TTC549 (cell line): ENCODE measurements around the gene LAMTOR3.

Experiments used
- FAIRE-seq: peaks from 2 replicates; lab custom pipeline; 2012; peaks lifted over from hg19 to GRCh38; lab: Jason Lieb, UNC

Gene LAMTOR3

GRCh38 chr4:99861120-99861905 lies 32.9 kb downstream of the LAMTOR3 start:
- FAIRE-seq: no peak

GRCh38 chr4:99860521-99860920 lies 33.7 kb downstream of the LAMTOR3 start:
- FAIRE-seq: no peak

GRCh38 chr4:99859618-99860017 lies 34.6 kb downstream of the LAMTOR3 start:
- FAIRE-seq: no peak

DNA sequence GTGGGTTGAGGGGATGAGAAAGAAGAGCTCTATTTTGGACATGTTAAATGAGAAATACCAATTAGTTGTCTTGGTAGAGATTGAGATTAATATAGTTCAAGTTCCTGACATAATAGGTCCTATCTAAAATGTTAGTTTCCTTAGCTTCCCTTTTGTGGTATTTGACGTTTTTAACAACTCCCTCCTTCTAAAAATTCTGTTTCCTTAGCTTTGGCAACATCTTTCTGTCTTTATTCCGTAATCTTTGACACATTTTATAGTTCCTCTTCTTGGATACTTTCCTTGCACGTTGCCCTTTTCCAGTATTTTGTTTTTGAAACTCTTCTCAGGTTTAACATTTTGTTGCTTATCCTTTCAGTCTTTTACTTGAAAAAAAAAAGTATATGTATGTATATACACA lies 36.9 kb downstream of the LAMTOR3 start:
- FAIRE-seq: no peak

DNA sequence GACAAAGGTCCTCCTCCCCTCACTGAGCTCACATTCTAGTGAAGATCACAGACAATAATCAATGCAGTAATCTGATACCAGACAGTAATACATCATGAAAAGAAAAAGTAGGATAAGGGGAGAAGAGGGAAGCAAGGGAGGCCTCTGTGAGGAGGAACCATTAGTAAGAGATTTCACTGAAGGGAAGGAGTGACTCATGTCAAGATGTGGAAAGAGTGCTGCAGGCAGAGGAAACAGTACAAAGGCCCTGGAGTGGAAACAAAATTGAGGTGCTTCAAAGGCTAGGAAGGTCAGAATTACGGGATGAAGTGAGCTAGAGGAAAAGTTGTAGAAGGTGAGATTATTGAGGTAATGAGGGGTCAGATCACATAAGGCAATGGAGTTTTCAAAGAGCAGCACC lies 38.1 kb downstream of the LAMTOR3 start:
- FAIRE-seq: no peak

DNA sequence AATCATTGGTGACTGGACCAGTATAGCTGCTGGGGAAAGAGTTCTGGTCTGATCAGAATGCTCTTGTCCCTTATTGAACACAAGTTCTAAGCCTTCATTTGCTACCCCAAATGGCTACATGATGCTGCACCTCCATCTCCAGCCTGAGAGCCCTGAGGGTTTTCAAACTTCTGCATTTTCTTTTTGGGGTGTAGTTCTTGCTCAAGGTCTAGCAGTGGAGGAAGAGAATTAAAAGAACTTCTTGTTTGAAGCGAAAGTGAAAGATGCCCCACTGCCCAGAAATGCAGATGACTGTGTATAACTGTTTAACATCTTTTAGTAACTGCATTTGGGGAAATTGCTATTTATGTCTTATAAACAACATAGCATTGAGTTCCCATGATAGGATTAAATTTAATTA lies 38.5 kb downstream of the LAMTOR3 start:
- FAIRE-seq: no peak

GRCh38 chr4:99853999-99854398 lies 40.2 kb downstream of the LAMTOR3 start:
- no peak for FAIRE-seq

GRCh38 chr4:99853190-99853589 lies 41.0 kb downstream of the LAMTOR3 start:
- FAIRE-seq: no peak

- FAIRE-seq: no peak
These were observed 42.0 kb downstream of the LAMTOR3 start for GRCh38 chr4:99852199-99852749.

DNA sequence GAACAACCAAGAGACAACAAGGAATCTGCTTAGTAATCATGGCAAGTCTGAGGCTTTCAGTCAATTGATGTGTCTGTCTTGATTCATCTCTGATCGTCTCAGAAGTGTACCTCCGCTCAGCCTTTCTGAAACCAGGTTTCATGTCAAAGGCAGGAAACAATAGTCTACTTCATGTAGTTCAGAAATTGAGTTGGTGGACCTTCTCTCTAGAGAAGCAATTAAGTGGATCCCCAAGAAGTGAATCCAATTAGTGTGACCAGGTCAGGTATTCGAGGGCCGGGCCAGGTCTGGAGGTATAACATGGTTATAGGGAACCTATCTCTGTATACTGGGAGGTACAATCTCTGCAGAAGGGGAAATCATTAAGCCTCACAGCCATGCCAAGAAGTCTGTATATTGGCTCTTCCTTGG lies 45.6 kb downstream of the LAMTOR3 start:
- no peak for FAIRE-seq

GRCh38 chr4:99847362-99847976 lies 46.8 kb downstream of the LAMTOR3 start:
- no peak for FAIRE-seq

GRCh38 chr4:99846891-99847290 lies 47.3 kb downstream of the LAMTOR3 start:
- FAIRE-seq: no peak

GRCh38 chr4:99845708-99846469 lies 48.3 kb downstream of the LAMTOR3 start:
- FAIRE-seq: no peak

- no peak for FAIRE-seq
These were observed 49.0 kb downstream of the LAMTOR3 start for GRCh38 chr4:99845179-99845578.

- no peak for FAIRE-seq
These were observed 50.2 kb downstream of the LAMTOR3 start for GRCh38 chr4:99844048-99844447.

DNA sequence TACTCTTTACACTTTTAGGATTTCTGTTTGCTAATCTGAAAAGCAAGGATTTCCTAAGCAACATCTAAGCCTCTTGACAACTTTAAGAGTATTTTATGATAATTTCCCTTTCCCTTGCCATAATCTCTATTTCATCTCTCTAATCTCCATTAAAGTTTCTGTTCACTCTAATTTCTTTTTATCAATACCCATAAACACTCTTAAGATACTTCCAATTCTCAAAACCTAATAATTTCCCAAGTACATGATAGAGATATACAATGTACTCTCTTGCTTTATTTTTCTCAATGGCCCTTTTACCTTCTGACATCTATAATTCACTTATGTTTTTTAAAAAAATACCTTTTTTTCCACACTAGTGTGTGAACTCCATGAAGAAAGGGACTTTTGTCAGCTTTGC lies 50.8 kb downstream of the LAMTOR3 start:
- FAIRE-seq: no peak

- no peak for FAIRE-seq
These were observed 53.1 kb downstream of the LAMTOR3 start for GRCh38 chr4:99841129-99841528.

- FAIRE-seq: no peak
These were observed 55.3 kb downstream of the LAMTOR3 start for GRCh38 chr4:99838927-99839326.

DNA sequence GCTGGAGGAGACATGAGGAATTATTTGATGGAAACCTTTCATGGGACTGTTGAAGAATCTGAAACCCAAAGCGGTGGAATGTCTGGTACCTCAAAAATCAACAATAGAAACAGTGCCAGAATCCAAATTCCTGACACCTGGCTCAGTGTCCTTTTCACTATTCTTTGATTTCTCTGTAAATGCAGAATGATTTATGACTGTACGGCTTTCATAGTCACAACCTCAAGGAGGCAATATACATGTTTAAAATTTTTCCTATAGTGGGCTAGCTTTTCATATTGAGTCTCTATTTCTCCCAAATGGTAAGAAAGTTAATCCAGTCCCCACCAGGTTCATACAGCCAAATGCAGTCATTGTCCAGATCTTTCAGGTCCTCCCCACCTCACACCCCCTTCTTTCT lies 58.3 kb downstream of the LAMTOR3 start:
- FAIRE-seq: no peak

DNA sequence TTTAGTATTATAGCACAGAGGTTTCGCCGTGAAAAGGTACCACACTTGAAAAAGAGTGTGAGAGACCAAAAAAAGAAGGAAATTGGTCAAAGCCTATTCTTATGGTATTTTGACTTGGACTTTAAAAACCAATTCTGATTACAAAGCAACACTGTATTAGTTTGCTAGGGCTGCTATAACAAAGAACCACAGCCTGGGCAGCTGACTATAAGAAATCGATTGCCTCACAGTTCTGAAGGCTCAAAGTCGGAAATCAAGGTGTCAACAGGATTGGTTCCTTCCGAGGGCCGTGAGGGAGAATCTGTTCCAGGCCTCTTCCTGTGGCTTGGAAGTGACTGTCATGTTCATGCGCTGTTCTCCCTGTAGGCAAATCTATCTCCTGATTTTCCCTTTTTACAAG lies 59.7 kb downstream of the LAMTOR3 start:
- FAIRE-seq: no peak

DNA sequence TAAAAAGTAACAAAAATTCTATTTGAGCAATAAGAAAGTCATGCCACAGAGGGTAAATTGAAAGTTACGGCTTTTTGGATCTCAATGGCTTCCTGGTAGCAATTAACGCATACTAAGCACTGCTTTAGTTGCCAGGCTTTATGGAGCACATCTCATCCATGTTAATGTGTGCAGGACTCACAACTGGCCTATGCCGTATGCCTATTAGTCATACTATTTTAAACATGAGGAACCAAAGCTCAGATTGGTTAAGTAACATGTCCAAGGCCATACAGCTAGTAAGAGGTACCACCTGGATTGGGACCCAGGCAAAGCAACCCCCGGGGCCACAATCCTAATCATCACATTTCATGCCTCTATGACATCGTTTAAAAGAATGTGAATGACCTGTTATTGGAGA lies 60.5 kb downstream of the LAMTOR3 start:
- FAIRE-seq: no peak

GRCh38 chr4:99832758-99833157 lies 61.5 kb downstream of the LAMTOR3 start:
- no peak for FAIRE-seq

DNA sequence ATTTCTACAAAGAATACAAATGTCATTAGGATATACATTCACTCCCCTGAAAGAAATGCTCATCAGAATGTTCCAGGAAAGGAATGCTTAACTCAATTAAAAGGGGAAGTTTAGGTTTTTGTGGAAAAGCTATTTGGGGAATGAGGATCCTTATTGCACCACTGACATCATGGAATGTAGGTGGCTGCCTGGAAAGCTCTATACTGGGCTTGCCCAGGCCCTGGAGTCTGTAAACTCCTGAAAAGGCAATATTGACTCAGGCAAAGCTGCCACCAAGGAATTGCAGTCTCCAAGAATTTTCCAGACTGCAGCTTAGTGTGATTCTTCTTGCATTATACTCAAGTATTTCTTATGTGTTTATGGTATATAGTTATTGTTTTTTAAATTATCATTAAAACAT lies 61.9 kb downstream of the LAMTOR3 start:
- FAIRE-seq: no peak
